Thyroid gland (tissue), 4 donors: ENCODE results near the gene FAM221B.

Experiments
- POLR2A ChIP-seq, 2 donors: fragments of 450-650 bp; IDR thresholded peaks; one replicate each; pipeline ENCODE4 v1.6.1; 2017; ENCODE audit warnings: antibody characterized with exemption in 2 of 2, mild to moderate bottlenecking in 2 of 2, moderate library complexity in 1 of 2
- TF ChIP-seq, protein P1 (sequence below), 6 experiments: fragments of 200-600 bp in 3 of 6; fragments of 450-650 bp in 3 of 6; sonication (generic) in 3 of 6; IDR thresholded peaks; one replicate each; pipeline ENCODE4 v1.5.1; 2016 to 2019; ENCODE audit warnings: antibody characterized with exemption in 6 of 6, mild to moderate bottlenecking in 2 of 6, inconsistent platforms in 1 of 6, moderate library complexity in 1 of 6

GRCh38 chr9:35852876-35853865 is 24.6 kb upstream of the FAM221B start:
- TF ChIP-seq, protein P1, sequence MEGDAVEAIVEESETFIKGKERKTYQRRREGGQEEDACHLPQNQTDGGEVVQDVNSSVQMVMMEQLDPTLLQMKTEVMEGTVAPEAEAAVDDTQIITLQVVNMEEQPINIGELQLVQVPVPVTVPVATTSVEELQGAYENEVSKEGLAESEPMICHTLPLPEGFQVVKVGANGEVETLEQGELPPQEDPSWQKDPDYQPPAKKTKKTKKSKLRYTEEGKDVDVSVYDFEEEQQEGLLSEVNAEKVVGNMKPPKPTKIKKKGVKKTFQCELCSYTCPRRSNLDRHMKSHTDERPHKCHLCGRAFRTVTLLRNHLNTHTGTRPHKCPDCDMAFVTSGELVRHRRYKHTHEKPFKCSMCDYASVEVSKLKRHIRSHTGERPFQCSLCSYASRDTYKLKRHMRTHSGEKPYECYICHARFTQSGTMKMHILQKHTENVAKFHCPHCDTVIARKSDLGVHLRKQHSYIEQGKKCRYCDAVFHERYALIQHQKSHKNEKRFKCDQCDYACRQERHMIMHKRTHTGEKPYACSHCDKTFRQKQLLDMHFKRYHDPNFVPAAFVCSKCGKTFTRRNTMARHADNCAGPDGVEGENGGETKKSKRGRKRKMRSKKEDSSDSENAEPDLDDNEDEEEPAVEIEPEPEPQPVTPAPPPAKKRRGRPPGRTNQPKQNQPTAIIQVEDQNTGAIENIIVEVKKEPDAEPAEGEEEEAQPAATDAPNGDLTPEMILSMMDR (IDR thresholded peaks at IDR 0.05), result no peak
- TF ChIP-seq POLR2A (IDR thresholded peaks at IDR 0.05), result no peak
